Karpas-422 (cell line): ENCODE data around the gene ARMC9. TPM values are rescaled to one million over a fixed set of nuclear protein-coding genes. Genes with fewer than 3 reads are reported as not detected.

ENCODE experiments used
- DNase-seq: peaks from one replicate; pipeline ENCODE4 v3.0.0-alpha.2; 2015
- H2AFZ ChIP-seq: fragments of 200-600 bp; sonication (generic); 2 replicates; pipeline ENCODE4 v1.6.1; 2014; ENCODE audit warnings: antibody characterized with exemption, low read length, mixed read lengths
- H3K27ac ChIP-seq: fragments of 200-600 bp; sonication (generic); 2 replicates; pipeline ENCODE4 v1.5.1; 2014; ENCODE audit warnings: mild to moderate bottlenecking, low read length, moderate library complexity
- H3K27me3 ChIP-seq: fragments of 200-600 bp; sonication (generic); 2 replicates; pipeline ENCODE4 v1.6.1; 2014; ENCODE audit warnings: low read length, mixed read lengths
- H3K36me3 ChIP-seq: fragments of 200-600 bp; sonication (generic); 2 replicates; pipeline ENCODE4 v1.6.1; 2014; ENCODE audit warnings: low read length, mixed read lengths; ENCODE audit not compliant: insufficient read depth
- H3K4me1 ChIP-seq: fragments of 200-600 bp; sonication (generic); 2 replicates; pipeline ENCODE4 v1.6.1; 2014; ENCODE audit warnings: mild to moderate bottlenecking, low read length, mixed read lengths
- H3K4me2 ChIP-seq: fragments of 200-600 bp; sonication (generic); 2 replicates; pipeline ENCODE4 v1.6.1; 2014; ENCODE audit warnings: low read length, low read depth, mild to moderate bottlenecking; ENCODE audit not compliant: poor library complexity, severe bottlenecking
- H3K4me3 ChIP-seq: fragments of 200-600 bp; sonication (generic); 2 replicates; pipeline ENCODE4 v1.5.1; 2014; ENCODE audit warnings: mild to moderate bottlenecking, antibody characterized with exemption, low read length, mixed read lengths
- H3K79me2 ChIP-seq: fragments of 200-600 bp; sonication (generic); 2 replicates; pipeline ENCODE4 v1.6.1; 2014; ENCODE audit warnings: mild to moderate bottlenecking, low read length, mixed read lengths
- H3K9ac ChIP-seq: fragments of 200-600 bp; sonication (generic); 2 replicates; pipeline ENCODE4 v1.6.0; 2014; ENCODE audit warnings: low read length
- H3K9me2 ChIP-seq: fragments of 200-600 bp; sonication (generic), shearing (Covaris generic); replicated peaks from 2 replicates; pipeline ENCODE4 v1.6.0; 2014; ENCODE audit warnings: mild to moderate bottlenecking, low read length, moderate library complexity; ENCODE audit not compliant: insufficient read depth
- H3K9me3 ChIP-seq: fragments of 300-700, 200-600 bp; sonication (generic); 2 replicates; pipeline ENCODE4 v1.6.1; 2014; ENCODE audit warnings: low read length, mixed read lengths
- H4K20me1 ChIP-seq: fragments of 200-600 bp; sonication (generic); 2 replicates; pipeline ENCODE4 v1.6.1; 2014; ENCODE audit warnings: mild to moderate bottlenecking, antibody characterized with exemption, low read length, low read depth; ENCODE audit not compliant: insufficient read depth
- total RNA-seq: library from RNA; depleted of rRNA; stranded (reverse); fragments of >200 nt; shearing (Covaris generic); gene quantifications from 2 replicates; pipeline ENCODE4 v1.2.3, GENCODE V29; 2014; ENCODE audit warnings: low replicate concordance

ARMC9 gene
- total RNA-seq, 1 experiment from 2014 or later: 7.7 TPM

DNA sequence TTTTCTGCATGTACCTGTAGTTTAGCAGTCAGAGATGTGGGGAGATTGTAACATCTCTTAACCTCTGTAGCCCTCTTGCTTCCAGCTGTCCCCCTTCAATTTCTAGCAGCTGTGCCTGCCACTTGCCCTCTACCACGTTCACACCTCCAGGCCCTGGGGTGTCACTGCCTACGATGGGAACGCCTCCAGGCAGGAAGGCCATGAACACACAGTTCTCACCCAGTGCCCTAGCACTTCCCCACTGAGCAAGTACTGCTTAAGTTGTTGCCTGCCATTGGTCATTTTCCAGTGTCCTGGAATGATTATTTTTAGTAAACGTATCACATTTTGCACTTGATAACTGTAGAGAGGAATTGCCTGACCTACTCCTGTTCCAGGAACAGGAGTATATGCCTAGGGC, 120.0 kb downstream of the ARMC9 start:
- H3K36me3 ChIP-seq: no peaks in the 10 kb centered on the region
- H3K4me2 ChIP-seq: no peak overlapping the region
- no peaks in the 10 kb centered on the region for H3K79me2 ChIP-seq
- no peaks in the 10 kb centered on the region for H3K27me3 ChIP-seq
- H4K20me1 ChIP-seq: no peaks in the 10 kb centered on the region
- H3K9ac ChIP-seq: no peak overlapping the region
- DNase-seq: no peak
- no peak overlapping the region for H2AFZ ChIP-seq
- H3K9me3 ChIP-seq: peaks cover 8% of the 10 kb centered on the region
- H3K4me3 ChIP-seq: no peak overlapping the region
- H3K4me1 ChIP-seq: peaks cover 16% of the 10 kb centered on the region
- H3K27ac ChIP-seq: no peak overlapping the region
- H3K9me2 ChIP-seq: no peaks in the 10 kb centered on the region

DNA sequence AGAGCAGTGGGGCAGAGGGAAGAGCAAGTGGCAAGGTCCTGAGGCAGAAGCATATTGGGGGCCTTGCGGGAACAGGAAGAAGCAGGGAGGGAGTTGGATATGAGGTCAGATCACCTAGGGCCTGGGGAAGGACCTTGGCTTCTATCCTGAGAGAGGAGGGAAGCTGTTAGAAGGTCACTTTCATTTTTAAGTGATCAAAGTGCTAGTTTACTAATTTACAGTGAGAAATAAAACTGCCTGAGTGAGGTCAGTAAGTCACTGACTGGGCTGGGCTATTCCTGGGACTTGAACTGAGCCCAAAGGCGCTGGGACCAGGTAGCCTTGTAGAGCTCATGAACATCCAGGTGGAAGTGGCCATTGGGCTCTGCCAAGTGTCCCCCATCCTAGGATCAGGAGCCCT, 120.5 kb downstream of the ARMC9 start:
- H3K4me3 ChIP-seq: no peak overlapping the region
- H3K4me2 ChIP-seq: no peak overlapping the region
- no peak overlapping the region for H3K27ac ChIP-seq
- H3K27me3 ChIP-seq: no peaks in the 10 kb centered on the region
- H3K79me2 ChIP-seq: no peaks in the 10 kb centered on the region
- H3K36me3 ChIP-seq: no peaks in the 10 kb centered on the region
- H3K9ac ChIP-seq: no peak overlapping the region
- DNase-seq: no peak
- no peaks in the 10 kb centered on the region for H4K20me1 ChIP-seq
- H3K9me2 ChIP-seq: no peaks in the 10 kb centered on the region
- H2AFZ ChIP-seq: no peak overlapping the region
- H3K9me3 ChIP-seq: peaks cover 8% of the 10 kb centered on the region
- peaks cover 16% of the 10 kb centered on the region for H3K4me1 ChIP-seq

DNA sequence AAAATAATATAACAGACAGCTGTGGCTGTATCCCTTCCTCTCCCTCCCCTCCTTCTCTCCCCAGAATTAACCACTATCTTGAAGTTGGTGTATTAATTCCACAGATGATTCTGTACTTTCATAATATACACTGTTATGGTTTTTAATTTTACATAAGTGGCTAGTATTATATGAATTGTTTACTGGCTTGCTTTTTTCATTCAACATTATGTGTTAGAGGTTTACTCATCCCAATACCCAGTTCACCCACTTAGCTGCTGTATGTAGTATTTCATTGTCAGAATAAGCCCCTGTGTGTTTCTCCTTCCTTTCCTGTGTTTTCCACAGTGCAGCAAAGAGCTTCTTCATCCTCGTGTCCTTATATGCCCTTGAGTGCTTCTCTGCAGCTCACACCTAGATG, 121.4 kb downstream of the ARMC9 start:
- no peak overlapping the region for H2AFZ ChIP-seq
- H3K27me3 ChIP-seq: no peaks in the 10 kb centered on the region
- H3K4me2 ChIP-seq: no peak overlapping the region

DNA sequence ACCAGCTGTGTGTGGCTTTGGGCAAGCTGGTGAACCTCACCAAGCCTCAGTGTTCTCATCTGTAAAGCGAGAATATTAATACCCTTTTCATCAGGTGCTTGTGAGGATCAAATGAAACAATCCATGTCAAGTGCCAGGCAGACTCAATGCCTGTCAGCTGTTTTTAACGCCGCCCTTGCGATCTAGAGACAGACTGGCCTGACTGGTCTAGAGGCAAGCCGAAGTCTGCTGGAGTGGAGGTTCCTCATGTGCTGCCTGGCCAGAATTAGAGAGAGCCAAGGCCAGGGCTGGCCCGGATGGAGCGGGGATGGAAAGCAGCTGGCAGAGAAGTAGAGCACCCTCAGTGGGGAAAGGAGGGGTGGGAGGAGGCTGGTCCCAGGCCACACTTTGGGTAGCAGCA, 122.6 kb downstream of the ARMC9 start:
- H3K9me3 ChIP-seq: peaks cover 8% of the 10 kb centered on the region
- no peaks in the 10 kb centered on the region for H4K20me1 ChIP-seq
- H3K4me2 ChIP-seq: no peak overlapping the region
- no peaks in the 10 kb centered on the region for H3K36me3 ChIP-seq
- H3K4me3 ChIP-seq: no peak overlapping the region
- no peak overlapping the region for H2AFZ ChIP-seq
- H3K27ac ChIP-seq: no peak overlapping the region
- H3K9ac ChIP-seq: no peak overlapping the region
- H3K4me1 ChIP-seq: peaks cover 11% of the 10 kb centered on the region
- DNase-seq: no peak
- no peaks in the 10 kb centered on the region for H3K79me2 ChIP-seq
- no peaks in the 10 kb centered on the region for H3K27me3 ChIP-seq
- no peaks in the 10 kb centered on the region for H3K9me2 ChIP-seq

More for the DNA sequence above, 121.4 kb downstream of the ARMC9 start:
- H3K4me3 ChIP-seq: no peak overlapping the region
- H3K9me3 ChIP-seq: peaks cover 8% of the 10 kb centered on the region
- no peaks in the 10 kb centered on the region for H4K20me1 ChIP-seq
- DNase-seq: no peak
- no peaks in the 10 kb centered on the region for H3K9me2 ChIP-seq
- H3K79me2 ChIP-seq: no peaks in the 10 kb centered on the region
- no peak overlapping the region for H3K27ac ChIP-seq
- no peak overlapping the region for H3K9ac ChIP-seq
- peaks cover 16% of the 10 kb centered on the region for H3K4me1 ChIP-seq
- no peaks in the 10 kb centered on the region for H3K36me3 ChIP-seq

DNA sequence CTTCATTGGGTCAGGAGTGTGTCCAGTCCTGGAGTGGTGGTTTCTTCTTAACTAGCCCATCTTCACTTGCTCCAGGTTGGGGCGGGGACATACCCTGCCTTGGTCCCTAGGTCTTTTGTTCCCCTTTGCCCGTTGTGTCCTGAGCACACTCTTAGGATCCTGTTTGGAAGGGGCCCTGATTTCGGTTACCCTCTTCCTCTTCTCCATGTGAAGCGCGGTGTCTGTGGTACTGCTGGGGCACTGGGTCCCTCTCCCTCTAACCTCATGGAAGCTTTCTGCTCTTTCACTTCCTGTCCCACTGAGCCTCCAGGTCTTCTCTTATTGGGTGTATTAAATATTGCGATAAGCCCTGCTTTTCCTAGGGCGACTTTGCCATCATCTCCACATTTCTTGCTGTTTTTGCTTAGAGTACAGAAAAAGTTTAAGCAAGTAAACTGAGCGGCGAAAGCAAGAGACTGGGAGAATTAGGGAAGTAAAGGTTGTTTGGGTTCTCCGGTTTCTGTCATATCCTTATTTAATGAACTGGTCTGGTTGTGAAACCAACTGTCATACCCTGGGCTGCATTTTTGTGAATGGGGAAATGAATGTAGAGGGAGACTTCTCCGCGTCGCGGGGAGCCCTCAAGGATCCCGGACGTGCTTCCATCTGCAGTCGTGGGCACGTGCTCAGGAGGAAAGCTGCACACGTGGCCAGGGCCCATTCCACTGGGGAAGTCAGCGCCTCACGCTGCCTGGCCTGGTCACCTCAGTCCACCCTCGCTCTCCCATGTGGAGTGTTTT, 123.3 kb downstream of the ARMC9 start:
- Histone ChIP-seq H3K9me3 (peaks cover 8% of the 10 kb centered on the region), H3K36me3 (no peaks in the 10 kb centered on the region), H3K9me2 (no peaks in the 10 kb centered on the region), H3K4me2 (peak overlapping the region; percentile 7), H3K79me2 (no peaks in the 10 kb centered on the region), H2AFZ (no peak overlapping the region), H3K4me1 (peaks cover 8% of the 10 kb centered on the region), H3K9ac (no peak overlapping the region), H4K20me1 (no peaks in the 10 kb centered on the region), H3K27ac (no peak overlapping the region), H3K4me3 (no peak overlapping the region), H3K27me3 (no peaks in the 10 kb centered on the region)
- peak; percentile 59 for DNase-seq

DNA sequence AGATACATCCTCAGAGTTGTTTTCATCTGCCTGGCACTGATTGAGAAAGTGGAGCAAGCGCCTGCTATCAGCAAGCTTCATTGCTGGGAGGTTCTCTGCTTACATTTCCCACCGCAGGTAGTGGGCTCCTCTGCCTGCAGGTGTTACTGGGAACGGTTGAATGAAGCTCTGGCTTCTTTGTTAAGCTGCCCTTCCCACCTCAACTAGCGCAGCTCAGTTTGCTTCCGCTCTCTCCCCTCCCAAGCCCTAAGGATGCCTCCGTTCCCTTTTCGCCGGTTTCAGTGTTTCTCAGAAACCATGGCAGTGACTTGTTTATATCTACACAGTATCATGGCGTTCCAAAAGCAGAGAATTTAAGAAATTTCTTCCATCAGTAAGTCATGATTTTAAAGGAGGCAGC, 124.9 kb downstream of the ARMC9 start:
- Histone ChIP-seq H3K36me3 (no peaks in the 10 kb centered on the region), H3K4me1 (peaks cover 8% of the 10 kb centered on the region), H3K27ac (no peak overlapping the region), H3K79me2 (no peaks in the 10 kb centered on the region), H2AFZ (no peak overlapping the region), H3K4me2 (no peak overlapping the region), H3K27me3 (no peaks in the 10 kb centered on the region), H4K20me1 (no peaks in the 10 kb centered on the region), H3K9ac (no peak overlapping the region), H3K4me3 (no peak overlapping the region), H3K9me3 (no peaks in the 10 kb centered on the region), H3K9me2 (no peaks in the 10 kb centered on the region)
- DNase-seq: no peak

DNA sequence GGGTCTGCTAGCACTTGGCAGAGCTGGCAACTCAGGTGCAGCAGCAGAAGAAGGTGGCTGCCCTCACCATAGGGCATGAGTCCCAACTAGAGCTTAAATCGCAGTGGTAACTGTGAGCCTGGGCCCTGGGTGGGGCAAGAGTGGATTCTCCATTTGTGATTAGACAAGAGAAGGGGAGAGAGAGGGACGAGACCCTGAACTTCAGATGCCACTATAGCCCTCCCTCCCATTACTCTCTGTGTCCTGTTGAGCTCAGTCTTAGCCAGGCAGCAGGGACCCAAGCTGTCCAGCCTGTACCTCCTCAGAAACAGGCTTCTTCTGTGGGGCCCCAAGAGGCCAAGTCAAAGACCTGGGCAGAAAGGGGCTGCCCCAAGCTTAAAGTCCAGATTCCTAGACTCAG, 127.4 kb downstream of the ARMC9 start:
- Histone ChIP-seq H3K36me3 (no peaks in the 10 kb centered on the region), H3K9me3 (no peaks in the 10 kb centered on the region), H3K4me2 (no peak overlapping the region), H3K4me3 (no peak overlapping the region), H3K27me3 (no peaks in the 10 kb centered on the region), H3K9ac (no peak overlapping the region), H2AFZ (no peak overlapping the region), H3K27ac (no peak overlapping the region), H3K9me2 (no peaks in the 10 kb centered on the region), H4K20me1 (no peaks in the 10 kb centered on the region), H3K79me2 (no peaks in the 10 kb centered on the region), H3K4me1 (peaks cover 8% of the 10 kb centered on the region)
- DNase-seq: no peak

DNA sequence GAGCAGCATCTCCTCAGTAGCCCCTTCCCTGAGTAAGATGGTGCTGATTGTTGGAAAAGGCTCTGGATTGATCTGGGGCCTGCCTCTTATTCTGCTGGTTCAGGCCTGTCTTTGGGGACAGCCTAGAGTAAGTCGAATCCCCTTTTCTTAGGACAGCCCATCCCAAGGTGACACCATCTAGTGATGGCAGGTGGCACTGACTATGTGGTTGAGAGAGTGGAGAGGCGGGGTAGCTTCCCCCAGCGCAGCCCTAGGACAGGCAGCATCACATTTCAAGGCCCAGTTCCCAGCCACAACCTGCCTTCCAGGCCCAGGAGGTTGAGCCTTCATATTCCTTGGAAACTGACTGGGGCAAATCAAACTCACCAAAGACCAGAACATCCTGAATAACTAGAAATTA, 128.0 kb downstream of the ARMC9 start:
- H2AFZ ChIP-seq: no peak overlapping the region
- H3K9me3 ChIP-seq: no peaks in the 10 kb centered on the region
- H4K20me1 ChIP-seq: no peaks in the 10 kb centered on the region
- no peaks in the 10 kb centered on the region for H3K9me2 ChIP-seq
- H3K4me3 ChIP-seq: no peak overlapping the region
- H3K4me2 ChIP-seq: no peak overlapping the region
- peaks cover 7% of the 10 kb centered on the region for H3K4me1 ChIP-seq
- no peak overlapping the region for H3K27ac ChIP-seq
- no peak for DNase-seq
- H3K9ac ChIP-seq: no peak overlapping the region
- H3K79me2 ChIP-seq: no peaks in the 10 kb centered on the region
- no peaks in the 10 kb centered on the region for H3K27me3 ChIP-seq
- no peaks in the 10 kb centered on the region for H3K36me3 ChIP-seq
